Hematopoietic multipotent progenitor cell treated with erythropoietin and hydrocortisone succinate and interleukin-3 and kit ligand, for 6 days (in vitro differentiated cells): Measurements from ENCODE around the gene MIB1.

Source experiments
- DNase-seq: peaks from one replicate; pipeline ENCODE4 v3.0.0-alpha.2; 2015

The MIB1 gene

GRCh38 chr18:21900605-21901352, 160.2 kb downstream of the MIB1 start:
- DNase-seq: no peak

GRCh38 chr18:21901423-21901945, 160.9 kb downstream of the MIB1 start:
- no peak for DNase-seq

GRCh38 chr18:21903709-21904108, 163.1 kb downstream of the MIB1 start:
- DNase-seq: no peak

- DNase-seq: no peak
Observed at GRCh38 chr18:21904856-21905255, 164.3 kb downstream of the MIB1 start.

- no peak for DNase-seq
Observed at GRCh38 chr18:21907451-21907850, 166.9 kb downstream of the MIB1 start.

- no peak for DNase-seq
Observed at GRCh38 chr18:21908711-21909110, 168.1 kb downstream of the MIB1 start.

- DNase-seq: no peak
Observed at GRCh38 chr18:21910906-21911305, 170.3 kb downstream of the MIB1 start.

GRCh38 chr18:21911551-21911950, 171.0 kb downstream of the MIB1 start:
- DNase-seq: no peak

- DNase-seq: no peak
Observed at GRCh38 chr18:21912339-21913239, 172.0 kb downstream of the MIB1 start.

- DNase-seq: peak; percentile 52
Observed at GRCh38 chr18:21914739-21915319, 174.2 kb downstream of the MIB1 start.

GRCh38 chr18:21915546-21915945, 175.0 kb downstream of the MIB1 start:
- DNase-seq: no peak

- no peak for DNase-seq
Observed at GRCh38 chr18:21916594-21916993, 176.0 kb downstream of the MIB1 start.

GRCh38 chr18:21918693-21919092, 178.1 kb downstream of the MIB1 start:
- no peak for DNase-seq
